ENCODE results near the gene NCOR2.
A peak's percentile ranks its signal among the peaks of the same experiment; 100 is the strongest.

DNA sequence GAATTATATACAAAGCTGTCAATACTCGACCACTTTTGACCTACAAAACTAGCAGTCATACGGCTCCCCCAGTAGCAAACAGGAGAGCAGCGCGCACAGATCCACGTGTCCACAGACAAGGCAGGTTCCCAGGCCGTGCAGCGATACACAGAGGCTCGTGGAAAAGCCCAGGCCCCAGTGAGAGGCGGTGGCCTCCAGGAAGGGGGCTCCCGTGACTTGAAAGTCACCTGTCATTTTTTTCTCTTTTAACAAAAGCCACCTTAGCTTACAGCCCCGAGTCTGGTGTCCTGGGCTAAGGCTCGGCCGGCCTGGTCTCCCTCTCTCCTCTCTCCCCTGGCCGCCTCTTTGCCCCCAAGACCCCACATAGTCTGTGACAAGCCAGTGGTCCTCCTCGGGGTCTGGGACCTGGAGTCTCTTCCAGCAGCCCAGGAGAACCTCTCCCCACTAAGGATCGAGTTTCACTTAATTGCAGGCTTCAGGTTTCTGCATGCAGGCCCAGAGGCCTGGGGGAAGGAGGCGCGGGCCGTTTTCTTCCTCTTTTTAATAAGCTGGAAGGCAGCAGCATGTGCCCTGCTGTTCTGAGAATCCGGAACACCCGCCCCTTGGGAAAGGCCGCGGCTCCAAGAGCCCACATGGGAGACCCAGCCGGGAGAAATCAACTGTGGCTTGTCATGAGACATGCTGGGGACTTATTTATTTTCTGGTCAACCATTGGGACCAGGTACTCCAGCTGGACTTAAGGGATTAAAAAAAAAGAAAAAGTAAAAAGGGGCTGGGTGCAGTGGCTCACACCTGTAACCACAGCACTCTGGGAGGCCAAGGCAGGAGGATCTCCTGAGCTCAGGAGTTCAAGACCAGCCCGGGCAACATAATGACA lies 15.9 kb downstream of the NCOR2 start:
- no peak for TF ChIP-seq TAF1 (IDR thresholded peaks at IDR 0.05; ENCODE audit: low read depth)
- TF ChIP-seq EZH2 (IDR thresholded peaks at IDR 0.05; ENCODE audit: borderline replicate concordance, insufficient read depth, low read length, poor library complexity, severe bottlenecking) = no peak
- TF ChIP-seq, protein P1, sequence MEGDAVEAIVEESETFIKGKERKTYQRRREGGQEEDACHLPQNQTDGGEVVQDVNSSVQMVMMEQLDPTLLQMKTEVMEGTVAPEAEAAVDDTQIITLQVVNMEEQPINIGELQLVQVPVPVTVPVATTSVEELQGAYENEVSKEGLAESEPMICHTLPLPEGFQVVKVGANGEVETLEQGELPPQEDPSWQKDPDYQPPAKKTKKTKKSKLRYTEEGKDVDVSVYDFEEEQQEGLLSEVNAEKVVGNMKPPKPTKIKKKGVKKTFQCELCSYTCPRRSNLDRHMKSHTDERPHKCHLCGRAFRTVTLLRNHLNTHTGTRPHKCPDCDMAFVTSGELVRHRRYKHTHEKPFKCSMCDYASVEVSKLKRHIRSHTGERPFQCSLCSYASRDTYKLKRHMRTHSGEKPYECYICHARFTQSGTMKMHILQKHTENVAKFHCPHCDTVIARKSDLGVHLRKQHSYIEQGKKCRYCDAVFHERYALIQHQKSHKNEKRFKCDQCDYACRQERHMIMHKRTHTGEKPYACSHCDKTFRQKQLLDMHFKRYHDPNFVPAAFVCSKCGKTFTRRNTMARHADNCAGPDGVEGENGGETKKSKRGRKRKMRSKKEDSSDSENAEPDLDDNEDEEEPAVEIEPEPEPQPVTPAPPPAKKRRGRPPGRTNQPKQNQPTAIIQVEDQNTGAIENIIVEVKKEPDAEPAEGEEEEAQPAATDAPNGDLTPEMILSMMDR (IDR thresholded peaks at IDR 0.05; ENCODE audit: poor library complexity, severe bottlenecking) = peak; percentile 56
- peak; percentile 20 for TF ChIP-seq EP300 (conservative IDR thresholded peaks at IDR 0.05; ENCODE audit: poor library complexity, severe bottlenecking)
- TF ChIP-seq POLR2AphosphoS5 (IDR thresholded peaks at IDR 0.05) = no peak
- peak; percentile 51 for TF ChIP-seq SMC3 (conservative IDR thresholded peaks at IDR 0.05; ENCODE audit: poor library complexity)
- peak; percentile 68 for TF ChIP-seq MXI1 (conservative IDR thresholded peaks at IDR 0.05; ENCODE audit: poor library complexity, severe bottlenecking)
- TF ChIP-seq, protein P2, sequence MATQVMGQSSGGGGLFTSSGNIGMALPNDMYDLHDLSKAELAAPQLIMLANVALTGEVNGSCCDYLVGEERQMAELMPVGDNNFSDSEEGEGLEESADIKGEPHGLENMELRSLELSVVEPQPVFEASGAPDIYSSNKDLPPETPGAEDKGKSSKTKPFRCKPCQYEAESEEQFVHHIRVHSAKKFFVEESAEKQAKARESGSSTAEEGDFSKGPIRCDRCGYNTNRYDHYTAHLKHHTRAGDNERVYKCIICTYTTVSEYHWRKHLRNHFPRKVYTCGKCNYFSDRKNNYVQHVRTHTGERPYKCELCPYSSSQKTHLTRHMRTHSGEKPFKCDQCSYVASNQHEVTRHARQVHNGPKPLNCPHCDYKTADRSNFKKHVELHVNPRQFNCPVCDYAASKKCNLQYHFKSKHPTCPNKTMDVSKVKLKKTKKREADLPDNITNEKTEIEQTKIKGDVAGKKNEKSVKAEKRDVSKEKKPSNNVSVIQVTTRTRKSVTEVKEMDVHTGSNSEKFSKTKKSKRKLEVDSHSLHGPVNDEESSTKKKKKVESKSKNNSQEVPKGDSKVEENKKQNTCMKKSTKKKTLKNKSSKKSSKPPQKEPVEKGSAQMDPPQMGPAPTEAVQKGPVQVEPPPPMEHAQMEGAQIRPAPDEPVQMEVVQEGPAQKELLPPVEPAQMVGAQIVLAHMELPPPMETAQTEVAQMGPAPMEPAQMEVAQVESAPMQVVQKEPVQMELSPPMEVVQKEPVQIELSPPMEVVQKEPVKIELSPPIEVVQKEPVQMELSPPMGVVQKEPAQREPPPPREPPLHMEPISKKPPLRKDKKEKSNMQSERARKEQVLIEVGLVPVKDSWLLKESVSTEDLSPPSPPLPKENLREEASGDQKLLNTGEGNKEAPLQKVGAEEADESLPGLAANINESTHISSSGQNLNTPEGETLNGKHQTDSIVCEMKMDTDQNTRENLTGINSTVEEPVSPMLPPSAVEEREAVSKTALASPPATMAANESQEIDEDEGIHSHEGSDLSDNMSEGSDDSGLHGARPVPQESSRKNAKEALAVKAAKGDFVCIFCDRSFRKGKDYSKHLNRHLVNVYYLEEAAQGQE (IDR thresholded peaks at IDR 0.05; ENCODE audit: borderline replicate concordance) = peak; percentile 22
- peak; percentile 64 for TF ChIP-seq RAD21 (conservative IDR thresholded peaks at IDR 0.05)

All from neural cell (in vitro differentiated cells).